ENCODE results near the gene TSPEAR. TPM values are rescaled to one million over a fixed set of nuclear protein-coding genes. Genes with fewer than 3 reads are reported as not detected.

Gene TSPEAR
- polyA plus RNA-seq, 4 donors = 0.09 to 0.53 (median 0.27) TPM; not detected in 1

DNA sequence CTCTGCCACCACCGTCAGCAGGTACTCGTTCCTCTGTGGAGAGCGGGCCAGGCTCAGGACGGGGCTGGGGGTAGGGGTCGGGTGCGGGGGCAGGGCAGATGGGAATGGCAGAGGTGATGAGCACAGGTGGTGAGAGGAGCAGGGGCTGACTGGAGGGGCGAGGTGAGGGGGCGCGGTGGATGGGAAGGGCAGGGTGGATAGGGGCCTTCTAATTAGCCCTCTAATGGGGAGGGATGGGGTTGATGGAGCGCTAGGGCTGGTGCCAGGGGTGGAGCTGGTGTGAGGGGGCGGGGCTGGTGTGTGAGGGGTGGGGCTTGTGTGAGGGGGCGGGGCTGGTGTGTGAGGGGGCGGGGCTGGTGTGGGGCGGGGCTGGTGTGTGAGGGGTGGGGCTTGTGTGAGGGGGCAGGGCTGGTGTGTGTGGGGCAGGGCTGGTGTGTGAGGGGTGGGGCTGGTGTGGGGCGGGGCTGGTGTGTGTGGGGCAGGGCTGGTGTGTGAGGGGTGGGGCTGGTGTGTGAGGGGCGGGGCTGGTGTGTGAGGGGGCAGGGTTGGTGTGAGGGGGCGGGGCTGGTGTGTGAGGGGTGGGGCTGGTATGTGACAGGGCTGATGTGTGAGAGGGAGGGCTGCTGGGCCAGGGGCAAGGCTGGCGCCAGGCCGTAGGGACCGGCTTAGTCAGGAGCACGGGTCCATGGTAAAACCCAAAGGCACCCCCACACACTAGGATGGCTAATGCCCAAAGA, 177.3 kb downstream of the TSPEAR start:
- H3K9me3 ChIP-seq (ENCODE audit: control insufficient read depth in 2 of 2, insufficient read depth in 1 of 2, low read depth in 1 of 2, low read length in 1 of 2) = no peaks in the 10 kb centered on the region
- no peak overlapping the region for H3K27ac ChIP-seq (ENCODE audit: low read depth in 1 of 3, low read length in 2 of 3)
- 87 to 90% (median 89%) methylated on average over 15 to 21 of the region's 21 CpGs for WGBS, 3 donors
- no peaks in the 10 kb centered on the region for H3K4me1 ChIP-seq (ENCODE audit: control insufficient read depth in 3 of 3, insufficient read depth in 2 of 3, low read depth in 1 of 3, low read length in 2 of 3)
- H3K27me3 ChIP-seq (ENCODE audit: control insufficient read depth in 3 of 3, insufficient read depth in 3 of 3, low read length in 3 of 3) = no peaks in the 10 kb centered on the region
- DNase-seq (no peak), FAIRE-seq (no peak)
- no peaks in the 10 kb centered on the region for H3K36me3 ChIP-seq (ENCODE audit: control insufficient read depth in 3 of 3, insufficient read depth in 2 of 3, low read depth in 1 of 3, low read length in 3 of 3)
- H3K4me3 ChIP-seq (ENCODE audit: low read depth in 1 of 3, low read length in 3 of 3) = no peak overlapping the region

DNA sequence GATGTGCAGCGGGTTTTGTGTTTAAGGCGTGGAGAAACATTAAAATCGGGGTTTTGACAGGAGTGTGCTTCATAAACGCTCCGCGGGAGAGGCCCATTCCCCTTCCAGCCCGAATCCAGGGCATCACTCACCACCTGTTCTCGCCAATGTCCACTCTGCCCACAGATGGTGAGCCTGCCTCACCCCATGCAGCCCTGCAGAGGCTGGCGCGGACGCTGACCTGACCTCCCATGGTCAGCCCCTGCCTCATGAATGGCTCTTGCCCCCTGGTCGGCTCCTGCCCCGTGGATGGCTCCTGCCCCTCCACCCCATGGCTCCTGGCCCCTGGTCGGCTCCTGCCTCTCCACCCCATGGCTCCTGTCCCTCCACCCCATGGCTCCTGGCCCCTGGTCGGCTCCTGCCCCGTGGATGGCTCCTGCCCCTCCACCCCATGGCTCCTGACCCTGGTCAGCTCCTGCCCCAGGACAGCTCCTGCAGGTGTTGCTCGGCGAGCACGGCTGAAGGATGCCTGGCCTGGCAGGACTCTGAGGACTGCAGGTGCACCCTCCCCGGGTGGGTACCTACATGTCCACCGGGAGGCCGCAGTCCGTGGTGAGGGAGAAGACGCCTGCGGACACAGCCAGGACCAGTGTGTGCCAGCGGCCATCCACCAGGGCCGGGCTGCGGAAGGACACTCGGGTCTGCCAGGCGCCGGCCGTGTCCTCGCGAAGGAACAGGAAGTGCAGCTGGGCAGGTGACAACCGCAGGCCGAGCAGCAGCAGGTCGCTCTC, 178.1 kb downstream of the TSPEAR start:
- Histone ChIP-seq H3K9me3 (ENCODE audit: control insufficient read depth in 2 of 2, insufficient read depth in 1 of 2, low read depth in 1 of 2, low read length in 1 of 2) (no peaks in the 10 kb centered on the region), H3K36me3 (ENCODE audit: control insufficient read depth in 3 of 3, insufficient read depth in 2 of 3, low read depth in 1 of 3, low read length in 3 of 3) (no peaks in the 10 kb centered on the region), H3K4me3 (ENCODE audit: low read depth in 1 of 3, low read length in 3 of 3) (no peak overlapping the region), H3K27me3 (ENCODE audit: control insufficient read depth in 3 of 3, insufficient read depth in 3 of 3, low read length in 3 of 3) (no peaks in the 10 kb centered on the region), H3K4me1 (ENCODE audit: control insufficient read depth in 3 of 3, insufficient read depth in 2 of 3, low read depth in 1 of 3, low read length in 2 of 3) (no peaks in the 10 kb centered on the region), H3K27ac (ENCODE audit: low read depth in 1 of 3, low read length in 2 of 3) (no peak overlapping the region)
- FAIRE-seq = no peak
- DNase-seq = no peak
- WGBS, 3 donors = 89 to 91% (median 91%) methylated on average over 35 to 37 of the region's 37 CpGs

DNA sequence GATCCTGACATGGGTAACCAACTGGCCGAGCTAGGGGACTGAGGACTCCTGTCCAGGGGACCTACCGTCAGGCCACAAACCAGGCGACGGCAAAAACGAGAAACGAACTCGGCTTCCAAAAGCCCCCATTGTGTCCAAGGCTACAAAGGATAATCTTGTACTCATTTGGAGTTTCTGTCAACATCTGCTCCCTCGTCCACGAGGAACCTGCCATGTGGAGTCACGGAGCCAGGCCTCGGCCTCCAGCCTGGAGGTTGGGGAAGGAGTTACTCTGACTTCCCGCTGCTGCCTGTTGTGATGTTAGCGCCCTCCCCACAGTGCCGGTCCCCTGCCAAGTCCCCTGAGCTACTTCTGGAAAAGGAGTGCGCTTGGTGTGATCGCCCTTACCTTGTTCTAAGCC, 178.7 kb downstream of the TSPEAR start:
- WGBS, 3 donors = 87 to 92% (median 89%) methylated on average over 16 of the region's 16 CpGs
- no peak for DNase-seq

DNA sequence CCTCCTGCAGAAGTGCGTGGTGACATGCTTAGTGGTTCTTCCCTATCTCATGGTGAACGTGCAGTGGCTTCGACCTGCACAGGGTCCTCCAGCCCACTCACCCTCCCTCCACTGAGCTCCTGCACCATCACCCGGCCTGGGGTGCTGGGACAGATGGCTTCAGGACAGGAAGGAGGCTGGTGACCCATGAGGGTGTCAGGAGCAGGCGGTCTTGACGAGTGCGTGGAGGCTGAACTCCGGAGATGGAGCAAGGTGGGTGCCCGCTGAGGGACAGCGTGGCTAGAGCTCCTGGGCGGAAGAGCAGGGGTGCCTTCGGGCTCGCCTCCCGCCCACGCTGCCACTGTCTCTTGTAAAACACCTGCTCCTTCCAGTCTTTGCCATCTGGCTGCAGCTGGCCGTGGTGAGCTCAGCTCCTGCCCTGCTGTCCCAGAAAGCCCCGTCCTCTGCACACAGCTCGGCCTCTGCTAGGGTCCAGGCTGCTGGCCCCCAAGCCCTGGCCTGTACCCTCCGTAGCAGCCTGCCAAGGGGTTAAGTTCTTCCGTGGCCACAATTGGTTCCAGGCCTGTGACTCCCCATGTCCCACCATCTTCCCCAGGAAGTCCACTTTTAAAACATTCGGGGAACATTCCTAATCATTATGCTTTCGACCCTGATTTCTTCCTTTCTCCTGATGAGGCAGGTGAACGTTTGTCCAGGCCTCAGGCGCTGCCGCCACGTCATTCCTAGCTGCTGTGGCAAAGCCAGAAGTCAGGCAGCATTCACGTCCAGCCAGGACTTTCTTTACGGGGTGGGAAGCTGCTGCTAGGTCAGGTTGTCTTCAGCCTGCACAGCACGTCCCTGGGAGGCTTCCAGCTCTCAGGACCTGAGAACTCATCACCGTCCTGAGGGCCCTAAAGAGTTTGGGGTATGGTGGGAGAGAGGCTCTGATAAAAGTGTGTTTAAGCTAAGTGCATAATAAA, 179.5 kb downstream of the TSPEAR start:
- 55 to 74% (median 67%) methylated on average over 29 to 30 of the region's 30 CpGs for WGBS, 3 donors

More for the DNA sequence above, 178.7 kb downstream of the TSPEAR start:
- Histone ChIP-seq H3K4me3 (ENCODE audit: low read depth in 1 of 3, low read length in 3 of 3) (no peak overlapping the region), H3K36me3 (ENCODE audit: control insufficient read depth in 3 of 3, insufficient read depth in 2 of 3, low read depth in 1 of 3, low read length in 3 of 3) (no peaks in the 10 kb centered on the region), H3K27ac (ENCODE audit: low read depth in 1 of 3, low read length in 2 of 3) (no peak overlapping the region), H3K9me3 (ENCODE audit: control insufficient read depth in 2 of 2, insufficient read depth in 1 of 2, low read depth in 1 of 2, low read length in 1 of 2) (no peaks in the 10 kb centered on the region), H3K27me3 (ENCODE audit: control insufficient read depth in 3 of 3, insufficient read depth in 3 of 3, low read length in 3 of 3) (no peaks in the 10 kb centered on the region), H3K4me1 (ENCODE audit: control insufficient read depth in 3 of 3, insufficient read depth in 2 of 3, low read depth in 1 of 3, low read length in 2 of 3) (no peaks in the 10 kb centered on the region)
- FAIRE-seq = no peak

DNA sequence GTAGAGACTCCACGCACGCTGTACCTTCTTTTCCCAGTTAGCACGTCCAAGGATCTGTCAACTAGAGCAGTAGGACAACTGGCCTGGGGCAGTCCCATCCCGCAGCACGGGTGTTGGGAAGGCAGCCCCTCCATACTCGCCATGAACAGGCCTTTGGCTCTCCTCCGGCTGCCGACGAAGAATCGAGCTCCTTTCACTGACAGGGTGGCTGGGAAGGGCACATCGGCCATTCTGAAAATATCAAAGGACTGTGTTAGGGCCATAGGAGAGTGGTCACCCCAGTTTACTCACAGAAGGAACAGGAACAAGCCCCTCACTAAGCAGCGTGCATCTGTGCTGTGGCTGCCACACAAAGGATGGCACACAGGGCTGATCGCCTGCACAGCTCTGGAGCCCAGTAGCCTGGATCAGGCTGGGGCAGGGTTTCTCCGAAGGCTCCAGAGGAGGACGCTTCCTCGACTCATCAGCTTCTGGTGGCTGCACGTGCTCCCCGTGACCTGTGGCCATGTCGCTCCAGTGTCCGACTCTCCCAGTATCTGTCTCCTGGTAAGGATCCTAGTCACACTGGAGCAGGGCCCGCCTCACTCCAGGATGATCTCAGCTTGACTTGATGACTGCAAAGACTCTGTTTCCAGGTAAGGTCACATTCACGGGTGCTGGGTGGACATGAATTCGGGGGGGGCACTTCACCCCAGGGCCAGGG, 180.3 kb downstream of the TSPEAR start:
- Histone ChIP-seq H3K36me3 (ENCODE audit: control insufficient read depth in 3 of 3, insufficient read depth in 2 of 3, low read depth in 1 of 3, low read length in 3 of 3) (no peaks in the 10 kb centered on the region), H3K4me1 (ENCODE audit: control insufficient read depth in 3 of 3, insufficient read depth in 2 of 3, low read depth in 1 of 3, low read length in 2 of 3) (no peaks in the 10 kb centered on the region), H3K9me3 (ENCODE audit: control insufficient read depth in 2 of 2, insufficient read depth in 1 of 2, low read depth in 1 of 2, low read length in 1 of 2) (no peaks in the 10 kb centered on the region), H3K4me3 (ENCODE audit: low read depth in 1 of 3, low read length in 3 of 3) (no peak overlapping the region), H3K27me3 (ENCODE audit: control insufficient read depth in 3 of 3, insufficient read depth in 3 of 3, low read length in 3 of 3) (no peaks in the 10 kb centered on the region), H3K27ac (ENCODE audit: low read depth in 1 of 3, low read length in 2 of 3) (no peak overlapping the region)
- FAIRE-seq (no peak), DNase-seq (no peak)
- 81 to 87% (median 85%) methylated on average over 23 of the region's 23 CpGs for WGBS, 3 donors

More for the DNA sequence above, 179.5 kb downstream of the TSPEAR start:
- DNase-seq (no peak), FAIRE-seq (no peak)
- Histone ChIP-seq H3K36me3 (ENCODE audit: control insufficient read depth in 3 of 3, insufficient read depth in 2 of 3, low read depth in 1 of 3, low read length in 3 of 3) (no peaks in the 10 kb centered on the region), H3K4me1 (ENCODE audit: control insufficient read depth in 3 of 3, insufficient read depth in 2 of 3, low read depth in 1 of 3, low read length in 2 of 3) (no peaks in the 10 kb centered on the region), H3K4me3 (ENCODE audit: low read depth in 1 of 3, low read length in 3 of 3) (no peak overlapping the region), H3K27ac (ENCODE audit: low read depth in 1 of 3, low read length in 2 of 3) (no peak overlapping the region), H3K27me3 (ENCODE audit: control insufficient read depth in 3 of 3, insufficient read depth in 3 of 3, low read length in 3 of 3) (no peaks in the 10 kb centered on the region), H3K9me3 (ENCODE audit: control insufficient read depth in 2 of 2, insufficient read depth in 1 of 2, low read depth in 1 of 2, low read length in 1 of 2) (no peaks in the 10 kb centered on the region)

DNA sequence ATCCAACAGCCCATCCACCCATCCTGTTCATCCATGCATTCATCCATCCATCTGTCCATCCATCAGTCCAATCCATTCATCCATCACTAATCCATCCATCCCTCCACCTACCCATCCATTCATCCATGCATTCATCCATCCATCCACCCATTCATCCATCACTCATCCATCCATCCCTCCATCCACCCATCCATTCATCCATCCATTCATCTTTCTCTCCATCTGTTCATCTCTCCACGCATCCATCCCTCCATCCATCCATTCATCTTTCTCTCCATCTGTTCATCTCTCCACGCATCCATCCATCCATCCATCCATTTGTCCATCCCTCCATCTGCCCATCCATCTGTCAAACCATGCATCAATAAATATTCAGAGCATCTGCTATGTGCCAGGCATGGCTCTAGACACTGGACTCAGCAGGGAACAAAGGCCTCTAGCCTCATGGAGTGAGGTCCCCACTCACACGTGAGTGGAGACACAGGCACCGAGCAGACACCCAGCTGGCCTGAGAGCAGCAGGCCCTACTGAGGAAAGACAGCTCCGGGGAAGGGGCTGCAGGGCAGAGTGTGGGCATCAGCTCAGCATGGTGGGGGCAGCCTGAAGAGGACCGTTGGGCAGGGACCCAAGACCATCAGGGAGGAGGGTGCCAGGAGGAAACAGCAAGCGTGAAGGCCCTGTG, 181.0 kb downstream of the TSPEAR start:
- DNase-seq (no peak), FAIRE-seq (no peak)

DNA sequence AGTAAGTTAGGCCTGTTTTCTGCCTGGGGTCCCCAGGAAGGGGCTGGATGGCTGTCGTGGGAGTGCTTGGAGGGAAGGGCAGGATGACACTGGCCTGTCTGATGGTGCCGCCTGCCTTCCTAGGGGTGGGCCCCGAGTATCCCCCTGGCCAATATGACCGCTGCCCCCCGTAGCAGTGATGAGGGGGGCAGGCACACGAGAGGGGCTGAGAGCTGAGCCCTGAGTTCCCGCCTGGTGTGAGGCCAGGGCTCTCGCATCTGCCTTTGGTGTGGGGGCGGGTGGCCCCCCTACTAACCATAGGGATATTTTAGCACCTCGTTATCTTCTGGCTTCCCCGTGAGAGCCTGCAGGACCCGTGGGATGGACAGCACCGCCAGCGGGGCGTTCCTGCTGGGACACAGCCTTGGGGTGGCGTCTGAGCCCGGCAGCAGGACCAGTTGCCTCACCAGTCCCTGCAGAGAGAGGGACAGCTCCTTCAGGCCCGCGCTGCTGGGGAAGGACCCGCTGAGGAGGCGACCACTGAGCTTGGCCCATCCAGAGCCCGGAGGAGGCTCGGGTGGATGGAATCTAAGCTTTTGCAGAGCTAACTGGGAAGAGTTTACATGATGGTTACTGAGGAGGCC, 181.8 kb downstream of the TSPEAR start:
- DNase-seq = no peak
- no peak for FAIRE-seq
- Histone ChIP-seq H3K4me1 (ENCODE audit: control insufficient read depth in 3 of 3, insufficient read depth in 2 of 3, low read depth in 1 of 3, low read length in 2 of 3) (no peaks in the 10 kb centered on the region), H3K36me3 (ENCODE audit: control insufficient read depth in 3 of 3, insufficient read depth in 2 of 3, low read depth in 1 of 3, low read length in 3 of 3) (no peaks in the 10 kb centered on the region), H3K9me3 (ENCODE audit: control insufficient read depth in 2 of 2, insufficient read depth in 1 of 2, low read depth in 1 of 2, low read length in 1 of 2) (no peaks in the 10 kb centered on the region), H3K27ac (ENCODE audit: low read depth in 1 of 3, low read length in 2 of 3) (no peak overlapping the region), H3K27me3 (ENCODE audit: control insufficient read depth in 3 of 3, insufficient read depth in 3 of 3, low read length in 3 of 3) (no peaks in the 10 kb centered on the region), H3K4me3 (ENCODE audit: low read depth in 1 of 3, low read length in 3 of 3) (no peak overlapping the region)
- 66 to 75% (median 72%) methylated on average over 22 to 23 of the region's 23 CpGs for WGBS, 3 donors

More for the DNA sequence above, 181.0 kb downstream of the TSPEAR start:
- 72 to 83% (median 81%) methylated on average over 7 of the region's 7 CpGs for WGBS, 3 donors
- no peak overlapping the region for H3K4me3 ChIP-seq (ENCODE audit: low read depth in 1 of 3, low read length in 3 of 3)
- no peaks in the 10 kb centered on the region for H3K27me3 ChIP-seq (ENCODE audit: control insufficient read depth in 3 of 3, insufficient read depth in 3 of 3, low read length in 3 of 3)
- no peaks in the 10 kb centered on the region for H3K9me3 ChIP-seq (ENCODE audit: control insufficient read depth in 2 of 2, insufficient read depth in 1 of 2, low read depth in 1 of 2, low read length in 1 of 2)
- no peak overlapping the region for H3K27ac ChIP-seq (ENCODE audit: low read depth in 1 of 3, low read length in 2 of 3)
- no peaks in the 10 kb centered on the region for H3K4me1 ChIP-seq (ENCODE audit: control insufficient read depth in 3 of 3, insufficient read depth in 2 of 3, low read depth in 1 of 3, low read length in 2 of 3)
- no peaks in the 10 kb centered on the region for H3K36me3 ChIP-seq (ENCODE audit: control insufficient read depth in 3 of 3, insufficient read depth in 2 of 3, low read depth in 1 of 3, low read length in 3 of 3)
